ENCODE data around the gene DUSP7.

DNA sequence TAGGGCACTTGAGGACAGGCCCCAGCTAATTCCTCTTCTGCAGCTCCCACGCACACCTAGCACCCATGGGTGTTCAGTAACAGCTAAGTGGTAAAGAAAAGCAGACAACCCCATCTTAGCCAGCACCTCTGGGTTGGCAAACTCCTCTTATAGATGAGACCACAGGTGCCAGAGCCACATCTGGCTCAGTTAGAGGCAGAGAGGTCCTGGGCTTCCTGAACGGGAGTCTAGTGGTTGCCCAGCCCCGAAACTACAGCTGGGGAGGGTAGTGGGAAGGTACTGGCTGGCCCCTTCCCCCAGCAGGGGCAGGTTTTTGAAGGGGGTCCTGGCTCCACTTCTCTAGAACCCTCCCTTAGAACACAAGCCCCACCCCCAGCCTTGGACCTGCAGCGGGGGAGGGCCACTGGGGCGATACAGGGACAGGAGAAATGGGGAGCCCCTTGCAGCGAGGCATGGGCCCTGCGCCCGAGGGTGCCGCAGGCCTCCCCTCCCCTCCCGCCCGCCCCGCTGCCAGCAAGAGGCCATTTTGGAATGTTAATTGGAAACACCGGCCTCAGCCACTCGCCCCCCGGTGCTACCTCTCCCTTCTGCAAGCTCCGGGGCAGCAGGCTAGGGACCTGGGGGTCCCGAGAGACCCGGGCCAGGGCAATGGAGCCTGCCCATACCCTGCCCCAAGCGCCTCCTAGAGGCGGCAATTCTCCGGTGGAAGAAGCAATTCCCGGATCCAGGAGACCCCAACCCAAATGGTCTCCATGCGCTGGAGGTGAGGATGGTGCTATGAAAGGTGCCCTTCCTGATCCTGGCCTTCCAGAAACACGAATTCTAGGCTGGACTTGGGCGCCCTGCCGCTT, 1.5 kb downstream of the DUSP7 start:
- TF ChIP-seq, protein P1, sequence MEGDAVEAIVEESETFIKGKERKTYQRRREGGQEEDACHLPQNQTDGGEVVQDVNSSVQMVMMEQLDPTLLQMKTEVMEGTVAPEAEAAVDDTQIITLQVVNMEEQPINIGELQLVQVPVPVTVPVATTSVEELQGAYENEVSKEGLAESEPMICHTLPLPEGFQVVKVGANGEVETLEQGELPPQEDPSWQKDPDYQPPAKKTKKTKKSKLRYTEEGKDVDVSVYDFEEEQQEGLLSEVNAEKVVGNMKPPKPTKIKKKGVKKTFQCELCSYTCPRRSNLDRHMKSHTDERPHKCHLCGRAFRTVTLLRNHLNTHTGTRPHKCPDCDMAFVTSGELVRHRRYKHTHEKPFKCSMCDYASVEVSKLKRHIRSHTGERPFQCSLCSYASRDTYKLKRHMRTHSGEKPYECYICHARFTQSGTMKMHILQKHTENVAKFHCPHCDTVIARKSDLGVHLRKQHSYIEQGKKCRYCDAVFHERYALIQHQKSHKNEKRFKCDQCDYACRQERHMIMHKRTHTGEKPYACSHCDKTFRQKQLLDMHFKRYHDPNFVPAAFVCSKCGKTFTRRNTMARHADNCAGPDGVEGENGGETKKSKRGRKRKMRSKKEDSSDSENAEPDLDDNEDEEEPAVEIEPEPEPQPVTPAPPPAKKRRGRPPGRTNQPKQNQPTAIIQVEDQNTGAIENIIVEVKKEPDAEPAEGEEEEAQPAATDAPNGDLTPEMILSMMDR (IDR thresholded peaks at IDR 0.05), result peak; percentile 45
- TF ChIP-seq ZFX (IDR thresholded peaks at IDR 0.05; ENCODE audit: borderline replicate concordance), result no peak

Measured in 22Rv1 (cell line).